Stimulated activated CD4-positive, alpha-beta T cell treated with anti-CD3 and anti-CD28 coated beads, Interleukin-4, amount 100 ng/mL, for 24 hours (primary cell): Measurements from ENCODE around the gene ASB3.
A peak's percentile ranks its signal among the peaks of the same experiment; 100 is the strongest.
"Not testable (repeated sequence)": the region's sequence is repeated elsewhere in the genome, so short reads cannot be mapped to it uniquely, and the experiment has no call there.

Experiments
- DNase-seq: peaks from one replicate; pipeline ENCODE4 v3.0.0-alpha.2; 2020

ASB3 gene

DNA sequence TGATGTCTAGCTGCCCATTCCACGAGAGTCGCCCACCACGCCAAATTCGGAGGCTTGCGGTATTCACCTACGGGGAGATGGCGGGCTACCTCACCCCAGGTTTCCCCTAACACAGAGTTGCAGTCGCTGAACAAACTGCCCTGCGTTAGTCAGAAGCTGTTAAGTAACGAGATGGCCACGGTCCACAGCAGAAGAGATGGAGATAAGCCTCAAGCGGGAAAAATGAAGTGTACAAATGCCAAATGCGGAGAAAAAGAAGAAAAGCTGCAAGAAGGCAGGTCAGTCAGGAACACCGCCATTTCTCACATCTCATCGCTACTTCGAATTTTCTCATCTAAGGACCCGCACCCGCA, 425 bp downstream of the ASB3 start:
- peak; percentile 36 for DNase-seq

DNA sequence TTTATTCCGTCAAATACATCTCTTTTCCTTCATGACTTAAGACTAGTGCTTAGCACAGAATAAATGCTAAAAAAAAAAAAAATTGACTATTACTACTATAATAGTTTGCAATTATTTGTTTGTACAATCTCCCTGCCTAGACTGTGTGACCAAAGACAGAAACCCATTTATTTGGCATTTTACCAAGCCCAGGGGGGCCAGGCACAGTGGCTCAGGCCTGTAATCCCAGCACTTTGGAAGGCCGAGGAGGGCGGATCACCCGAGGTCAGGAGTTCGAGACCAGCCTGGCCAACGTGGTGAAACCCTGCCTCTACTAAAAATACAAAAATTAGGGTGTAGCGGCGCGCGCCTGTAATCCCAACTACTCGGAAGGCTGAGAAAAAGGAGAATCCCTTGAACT, 1.4 kb downstream of the ASB3 start:
- no peak for DNase-seq

DNA sequence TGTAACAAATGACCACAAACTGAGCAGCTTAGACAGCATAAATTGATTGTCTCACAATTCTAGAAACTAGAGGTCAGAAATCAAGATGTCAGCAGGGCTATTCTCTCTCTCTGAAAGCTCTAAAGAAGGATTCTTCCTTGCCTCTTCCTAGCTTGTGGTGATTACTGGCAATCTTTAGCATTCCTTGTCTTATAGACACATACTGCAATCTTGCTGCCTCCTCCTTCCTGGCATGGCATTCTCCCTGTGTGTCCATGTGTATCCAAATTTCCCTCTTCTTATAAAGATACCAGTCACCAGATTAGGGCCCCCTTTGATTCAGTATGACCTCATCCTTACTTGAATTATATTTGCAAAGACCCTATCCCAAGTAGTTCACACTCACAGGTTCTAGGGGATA, 2.3 kb downstream of the ASB3 start:
- DNase-seq, result no peak

DNA sequence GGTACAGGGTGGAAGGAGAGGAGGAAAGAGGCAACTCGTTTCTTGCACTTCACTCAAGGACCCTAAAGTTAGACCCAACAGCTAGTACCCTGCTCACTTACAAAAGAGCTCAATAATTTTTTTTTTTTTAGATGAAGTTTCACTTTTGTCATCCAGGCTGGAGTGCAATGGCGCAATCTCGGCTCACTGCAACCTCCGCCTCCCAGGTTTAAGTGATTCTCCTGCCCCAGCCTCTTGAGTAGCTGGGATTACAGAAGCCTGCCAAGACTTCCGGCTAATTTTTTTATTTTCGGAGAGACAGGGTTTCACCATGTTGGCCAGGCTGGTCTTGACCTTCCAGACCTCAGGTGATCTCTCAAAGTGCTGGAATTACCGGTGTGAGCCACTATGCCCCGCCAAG, 4.1 kb downstream of the ASB3 start:
- no peak for DNase-seq

DNA sequence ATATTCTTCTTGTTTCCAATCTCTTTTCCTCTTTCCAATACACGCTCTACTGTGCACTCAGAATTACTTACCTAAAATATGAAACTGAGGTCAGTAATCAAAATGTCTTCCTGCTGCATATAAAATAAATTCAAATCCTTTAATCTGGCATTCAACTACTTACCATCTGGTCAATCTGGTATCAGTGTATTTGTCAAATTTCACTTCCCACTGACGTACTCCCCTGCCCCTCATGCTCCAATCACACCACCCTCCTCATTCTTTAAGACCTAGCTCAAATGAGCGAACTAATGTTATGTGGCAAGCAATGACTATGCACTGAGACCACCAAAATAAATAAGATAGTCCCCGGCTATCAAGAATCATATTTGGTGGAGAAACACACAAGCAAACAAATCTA, 6.7 kb downstream of the ASB3 start:
- no peak for DNase-seq

DNA sequence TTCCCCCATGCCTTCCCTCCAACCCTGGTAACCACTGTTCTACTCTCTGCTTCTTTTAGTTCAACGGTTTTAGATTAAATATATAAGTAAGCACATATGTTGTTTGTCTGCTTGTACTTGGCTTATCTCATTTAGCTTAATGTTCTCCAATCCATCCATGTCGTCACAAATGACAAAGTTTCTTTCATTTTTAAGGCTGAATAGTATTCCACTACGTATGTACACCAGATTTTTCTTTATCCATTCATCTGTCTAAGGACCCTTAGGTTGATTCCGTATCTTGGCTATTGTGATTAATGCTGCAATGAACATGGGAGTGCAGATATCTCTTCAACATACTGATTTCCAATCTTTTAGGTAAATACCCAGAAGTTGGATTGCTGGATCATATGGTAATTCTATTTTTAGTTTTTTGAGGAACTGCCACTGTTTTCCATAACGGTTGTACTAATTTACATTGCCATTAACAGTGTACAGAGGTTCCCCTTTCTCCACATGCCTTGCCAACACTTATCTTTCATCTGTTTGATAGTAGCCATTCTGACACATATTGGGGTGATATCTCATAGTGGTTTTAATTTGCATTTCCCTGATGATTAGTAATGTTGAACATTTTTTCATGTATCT, 8.1 kb downstream of the ASB3 start:
- no peak for DNase-seq

DNA sequence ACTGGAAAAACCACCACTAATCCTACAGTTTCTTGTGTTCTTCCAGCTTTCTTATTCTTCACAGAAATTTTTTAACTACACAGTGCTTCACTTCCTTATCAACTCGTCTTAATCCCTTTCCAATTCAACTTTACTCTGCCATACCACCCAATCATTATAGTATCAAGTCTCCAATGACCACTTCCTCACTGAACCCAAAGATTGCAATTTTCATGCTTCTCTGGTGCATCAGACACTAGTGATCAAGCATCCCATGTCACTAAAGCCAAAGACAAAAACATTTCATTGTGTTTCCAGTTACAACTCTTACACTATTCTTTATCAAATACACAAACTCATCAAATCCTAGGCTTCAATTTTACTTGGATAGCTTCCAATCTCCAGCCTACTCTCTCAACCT, 9.6 kb downstream of the ASB3 start:
- no peak for DNase-seq

DNA sequence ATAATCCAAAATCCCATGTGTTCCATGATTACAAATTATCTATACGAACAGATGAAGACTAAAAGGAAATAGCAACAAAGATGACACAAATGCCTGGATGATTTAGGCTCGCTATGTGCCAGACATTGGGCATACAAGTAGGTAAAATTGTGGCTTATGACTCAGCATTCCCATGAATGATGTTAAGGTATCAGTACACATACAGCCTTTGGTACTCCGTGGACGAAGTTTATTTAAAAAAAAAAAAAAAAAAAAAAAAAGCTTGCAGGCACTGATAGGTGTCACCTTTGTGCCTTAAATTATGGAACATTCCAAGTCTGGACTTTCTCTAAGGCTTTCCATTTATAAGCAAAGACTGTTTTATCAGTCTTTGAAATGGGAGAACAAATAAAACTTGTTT, 16.5 kb downstream of the ASB3 start:
- DNase-seq, result no peak

DNA sequence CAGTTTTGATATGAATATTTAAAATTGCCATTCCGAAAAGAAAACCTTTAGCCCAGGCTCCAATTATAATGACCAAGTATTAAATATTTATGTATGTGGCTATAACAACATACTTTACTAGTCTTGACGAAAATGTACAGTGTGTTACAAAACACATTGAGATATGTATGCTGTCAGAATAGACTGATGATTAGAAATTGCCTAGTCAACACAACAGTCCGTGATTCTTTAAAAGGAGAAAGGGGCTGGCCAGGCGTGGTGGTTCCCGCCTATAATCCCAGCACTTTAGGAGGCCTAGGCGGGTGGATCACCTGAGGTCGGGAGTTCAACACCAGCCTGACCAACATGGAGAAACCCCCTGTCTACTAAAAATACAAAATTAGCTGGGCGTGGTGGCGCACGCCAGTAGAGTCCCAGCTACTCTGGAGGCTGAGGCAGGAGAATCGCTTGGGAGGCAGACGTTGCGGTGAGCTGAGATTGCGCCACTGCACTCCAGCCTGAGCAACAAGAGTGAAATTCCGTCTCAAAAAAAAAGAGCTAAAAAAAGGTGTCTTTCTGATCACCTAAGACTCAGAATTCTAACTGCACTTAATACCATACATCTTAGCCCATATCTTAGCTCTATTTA, 17.3 kb downstream of the ASB3 start:
- no peak for DNase-seq

DNA sequence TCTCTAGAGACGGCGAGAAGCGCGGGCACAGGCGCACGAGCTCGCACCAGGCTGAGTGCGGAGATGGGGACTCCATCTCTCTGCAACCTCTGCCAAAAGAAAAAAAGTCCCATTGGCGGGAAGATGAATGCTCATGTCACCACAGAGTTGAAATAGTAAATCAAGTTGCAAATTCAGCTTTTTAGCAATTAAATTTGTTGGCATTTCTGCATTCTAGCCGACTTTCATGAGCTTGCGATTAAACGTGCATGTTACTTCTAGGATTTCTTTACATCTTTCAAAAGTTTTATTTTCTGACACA, 18.6 kb downstream of the ASB3 start:
- DNase-seq, result no peak

DNA sequence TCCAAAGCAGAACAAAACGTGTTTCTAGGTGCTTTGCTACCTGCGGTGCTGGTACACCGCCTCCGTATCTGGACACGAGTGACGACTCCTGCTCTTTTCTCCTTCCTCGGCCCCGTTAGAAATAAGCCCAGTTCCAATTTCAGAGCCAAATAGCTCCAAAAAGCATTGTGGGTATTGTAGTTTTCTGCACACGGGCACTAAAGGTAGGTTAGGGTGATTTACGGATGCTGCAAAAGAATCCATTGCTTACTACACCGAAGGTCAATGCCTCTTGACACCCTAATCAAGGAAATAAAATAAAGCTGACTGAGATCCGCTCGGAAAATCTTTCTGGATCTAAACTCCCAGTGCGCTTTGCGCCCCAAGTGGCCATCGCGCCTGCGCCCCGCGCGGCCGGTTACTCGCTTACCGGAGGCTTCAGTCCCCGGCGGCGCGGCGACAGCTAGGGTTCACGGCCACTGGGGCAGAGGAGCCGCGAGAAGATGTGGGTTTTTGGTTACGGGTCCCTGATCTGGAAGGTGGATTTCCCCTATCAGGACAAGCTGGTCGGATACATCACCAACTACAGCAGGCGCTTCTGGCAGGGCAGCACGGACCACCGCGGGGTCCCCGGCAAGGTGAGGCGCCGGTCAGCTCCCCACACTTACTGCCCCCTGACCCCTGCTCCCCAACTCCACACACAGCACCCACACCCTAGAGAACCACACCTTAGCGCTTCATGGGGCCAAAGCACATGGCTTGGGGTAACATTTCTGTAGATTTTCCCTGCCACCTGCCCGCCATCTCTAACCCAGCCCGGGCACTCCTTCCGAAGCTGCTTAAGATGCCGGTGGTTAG, 19.1 kb downstream of the ASB3 start, which contains the start of gene CHAC2:
CHAC2 (plus strand) TSS at position 400 of the 837 bp plus-strand sequence; CDS start at position 483, 83 bp downstream.
- peak; percentile 90 for DNase-seq

DNA sequence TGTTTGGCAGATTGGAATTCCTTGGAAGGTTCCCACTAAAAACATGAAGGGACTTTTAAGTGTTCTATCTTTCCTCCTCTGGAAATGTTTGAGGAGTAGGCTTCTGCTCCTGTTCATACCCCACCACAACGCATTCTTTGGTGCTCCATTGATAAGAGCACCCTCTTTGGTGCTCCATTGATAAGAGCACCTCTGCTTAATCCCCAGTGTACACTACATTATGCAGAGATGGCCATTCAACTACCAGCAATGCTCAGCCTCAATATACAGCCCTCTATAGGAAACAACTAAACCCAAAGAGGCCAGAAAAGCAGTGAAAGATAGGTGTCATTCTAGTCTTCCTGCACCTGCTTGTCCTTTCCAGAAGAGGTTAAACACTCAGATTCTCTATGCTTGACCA, 21.0 kb downstream of the ASB3 start:
- no peak for DNase-seq

DNA sequence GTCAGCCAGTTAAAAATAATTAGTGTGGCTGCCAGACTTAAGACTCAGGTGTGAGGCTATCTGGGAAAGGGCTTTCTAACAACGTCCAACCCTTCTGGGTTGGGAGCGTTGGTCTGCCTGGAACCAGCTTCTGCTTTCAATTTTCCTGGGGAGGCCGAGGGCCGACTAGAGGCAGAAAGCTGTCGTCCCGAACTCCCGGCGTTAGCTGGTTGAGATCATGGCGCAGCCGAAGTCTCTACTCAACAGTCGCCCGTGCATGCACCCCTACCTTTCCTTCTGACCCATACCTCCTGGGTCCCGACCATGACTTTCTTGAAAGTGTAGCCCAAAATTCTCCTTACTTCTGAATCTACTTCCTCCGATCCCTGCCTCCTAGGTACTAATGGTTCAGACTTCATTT, 29.5 kb downstream of the ASB3 start:
- not testable (repeated sequence) for DNase-seq

DNA sequence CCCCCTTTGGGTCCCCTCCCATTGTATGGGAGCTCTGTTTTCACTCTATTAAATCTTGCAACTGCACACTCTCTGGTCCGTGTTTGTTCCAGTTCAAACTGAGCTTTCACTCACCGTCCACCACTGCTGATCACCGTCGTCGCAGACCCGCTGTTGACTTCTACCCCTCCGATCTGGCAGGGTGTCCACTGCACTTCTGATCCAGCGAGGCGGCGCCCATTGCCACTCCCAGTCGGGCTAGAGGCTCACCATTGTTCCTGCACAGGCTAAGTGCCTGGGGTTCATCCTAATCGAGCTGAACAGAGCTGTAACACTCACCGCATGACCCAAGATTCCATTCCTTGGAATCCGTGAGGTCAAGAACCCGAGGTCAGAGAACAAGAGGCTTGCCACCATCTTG, 30.1 kb downstream of the ASB3 start:
- no peak for DNase-seq

DNA sequence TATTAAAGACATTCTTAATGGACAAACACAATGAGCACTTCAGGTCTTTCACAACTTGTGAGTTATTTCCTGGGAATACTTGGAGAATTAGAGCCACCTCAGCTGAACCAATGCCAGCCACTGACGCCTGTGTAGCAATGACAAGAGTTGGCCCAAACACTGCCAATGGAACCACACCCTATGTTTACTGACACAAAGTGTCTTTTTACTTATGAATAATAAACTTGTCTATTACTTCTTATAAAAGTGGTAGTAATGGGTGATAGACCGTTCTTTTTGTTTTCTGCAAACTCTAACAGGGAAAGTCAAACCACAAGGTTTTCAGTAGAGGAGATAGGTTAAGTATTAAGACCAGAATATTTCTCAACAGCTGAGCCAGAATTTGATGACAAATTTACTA, 31.6 kb downstream of the ASB3 start:
- DNase-seq, result no peak

DNA sequence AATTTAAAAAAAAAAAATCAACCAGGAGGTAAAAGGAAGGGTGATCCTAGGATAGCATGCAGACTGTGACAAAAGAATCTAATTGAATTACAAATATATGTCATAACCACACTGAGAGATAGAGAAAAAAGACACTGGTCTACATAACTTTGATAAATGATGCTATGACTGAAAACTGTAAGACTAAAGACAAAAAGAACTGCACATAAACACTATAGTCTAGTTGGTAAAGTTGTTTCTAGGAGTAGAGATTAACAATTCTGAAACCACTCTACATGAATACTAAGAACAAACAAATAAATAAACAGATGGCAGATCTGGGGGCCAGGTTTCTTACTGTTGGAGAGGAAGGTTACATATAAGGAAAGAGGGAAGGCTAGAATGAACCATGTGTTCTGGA, 33.7 kb downstream of the ASB3 start:
- no peak for DNase-seq

DNA sequence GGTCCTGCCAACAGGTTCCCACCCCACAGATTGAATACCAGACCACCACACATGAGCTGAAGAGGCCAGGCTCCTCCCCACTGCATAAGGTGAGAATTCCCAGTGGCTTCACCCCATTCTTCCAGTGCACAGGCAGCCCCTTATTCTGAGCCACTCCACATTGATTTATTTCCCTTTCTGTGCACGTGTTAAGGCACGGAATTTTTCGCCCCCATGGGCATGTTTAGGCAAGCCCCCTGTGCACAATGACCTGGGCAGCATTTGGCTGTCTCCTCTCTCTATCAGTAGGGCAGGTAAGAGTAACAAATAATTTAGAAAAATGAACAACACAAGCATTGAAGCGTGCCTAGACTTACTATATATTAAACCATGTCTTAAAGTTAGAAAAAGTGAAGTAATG, 34.4 kb downstream of the ASB3 start:
- no peak for DNase-seq

DNA sequence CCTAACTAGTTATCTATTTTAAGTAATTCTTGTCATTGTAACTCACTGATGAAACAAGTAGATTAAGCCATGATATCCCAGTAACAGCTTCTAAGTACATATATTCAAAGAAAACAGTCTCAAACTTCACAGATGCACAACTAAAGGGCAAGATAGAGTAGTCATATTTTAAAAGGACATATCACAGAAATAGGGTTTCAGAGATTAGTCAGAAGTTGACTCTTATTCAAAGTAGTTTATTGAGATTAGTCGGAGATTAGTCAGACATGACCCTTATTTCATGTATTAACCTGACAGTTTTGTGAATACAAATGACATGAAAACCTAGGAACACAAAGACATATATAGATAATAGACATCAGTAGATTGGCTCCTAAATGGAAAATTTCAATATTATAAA, 35.0 kb downstream of the ASB3 start:
- DNase-seq, result no peak

DNA sequence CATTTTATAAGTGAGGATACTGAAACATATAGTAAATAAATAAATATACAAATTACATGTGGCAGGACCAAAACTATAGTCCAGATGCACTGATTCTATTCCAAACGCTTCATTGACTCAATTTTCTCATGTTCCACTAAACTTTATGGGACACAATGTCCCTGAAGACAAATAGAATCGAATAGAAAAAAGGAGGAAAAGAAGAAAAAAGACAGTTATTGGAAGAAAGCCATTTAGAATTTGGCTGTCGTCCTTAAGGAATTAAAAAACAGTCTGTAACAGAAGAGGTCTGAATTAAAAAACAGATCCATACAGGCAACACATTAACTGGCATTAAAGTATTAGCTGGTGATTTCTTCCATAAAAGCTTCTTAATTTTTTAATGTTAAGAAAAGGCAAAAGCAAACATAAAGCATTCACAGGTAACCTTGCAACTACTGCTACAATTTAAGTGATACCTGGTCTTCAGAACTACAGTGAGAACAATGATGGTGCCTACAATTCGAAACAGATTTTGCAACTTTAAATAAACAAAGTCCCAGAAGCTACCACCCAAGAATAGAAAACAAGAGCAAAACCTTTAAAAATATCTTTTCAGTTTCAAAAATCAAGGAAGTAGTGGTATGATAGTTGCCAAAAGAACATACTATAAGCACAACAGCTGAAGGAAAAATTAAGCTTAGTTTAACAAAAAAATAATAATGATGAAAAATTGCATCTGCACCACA, 36.5 kb downstream of the ASB3 start:
- no peak for DNase-seq

DNA sequence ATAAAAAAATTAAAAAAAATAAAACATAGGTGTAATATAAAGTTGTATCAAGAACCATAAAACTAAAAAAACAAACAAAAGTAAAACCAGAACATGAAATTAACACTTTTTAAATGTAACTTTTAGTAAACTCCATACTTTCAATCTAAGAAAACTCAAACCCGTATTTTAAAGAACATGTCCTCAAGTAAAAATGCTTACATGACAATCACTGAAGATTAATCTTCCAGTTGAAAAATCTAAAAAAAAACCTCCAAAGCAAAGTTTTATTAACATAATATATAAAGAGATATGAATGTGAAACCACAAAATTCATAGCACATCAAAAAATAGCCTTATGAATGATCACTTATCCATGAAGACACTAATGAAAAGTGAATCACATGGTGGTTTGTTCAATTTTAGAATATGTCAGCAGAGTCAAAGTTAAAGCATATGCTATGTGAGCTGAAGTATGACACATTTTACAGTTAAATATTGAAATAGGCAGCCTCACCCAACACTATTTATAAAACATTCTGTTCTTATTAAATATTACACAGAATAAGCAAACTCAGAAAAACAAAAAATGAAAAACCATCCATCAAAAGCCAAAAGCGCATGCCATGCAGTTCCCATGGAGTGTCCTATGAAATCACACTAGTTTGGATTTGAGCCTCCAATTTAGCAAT, 42.2 kb downstream of the ASB3 start:
- DNase-seq, result no peak

DNA sequence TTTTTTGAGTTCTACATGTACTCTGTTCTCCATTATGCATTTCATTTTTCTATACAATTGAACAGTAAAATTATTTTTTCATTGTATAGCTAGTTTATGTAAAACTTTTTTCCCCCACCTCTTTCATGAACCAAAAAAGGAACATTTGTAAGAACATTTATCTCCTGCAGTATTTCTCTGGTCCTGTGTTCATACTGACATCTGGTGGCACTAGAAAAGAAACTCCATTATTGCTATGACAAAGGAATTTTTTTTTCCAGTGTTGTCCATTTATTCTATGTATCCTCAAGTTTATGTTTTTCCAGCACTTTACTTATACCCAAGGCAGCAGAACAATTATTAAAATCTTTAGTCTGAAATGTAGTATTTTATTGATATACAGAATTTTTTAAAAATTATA, 46.6 kb downstream of the ASB3 start:
- no peak for DNase-seq

DNA sequence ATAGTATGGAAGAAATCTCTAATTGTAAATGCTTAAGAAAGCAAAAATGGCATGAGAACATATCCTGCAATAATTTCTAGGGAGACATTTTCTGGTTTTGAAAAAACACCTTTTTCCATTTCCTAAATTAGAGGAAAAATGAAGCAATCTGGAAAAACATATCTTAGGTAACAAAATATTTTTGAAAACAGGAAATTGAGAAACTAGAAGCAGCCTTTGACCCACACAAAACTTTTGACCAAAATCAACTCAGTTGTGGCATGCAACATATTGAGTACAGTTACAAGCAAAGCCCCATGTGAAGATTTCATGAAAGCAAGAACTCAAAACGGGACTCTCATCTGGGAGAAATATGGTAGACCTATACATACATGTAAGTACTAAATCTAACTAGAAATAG, 47.7 kb downstream of the ASB3 start:
- no peak for DNase-seq

DNA sequence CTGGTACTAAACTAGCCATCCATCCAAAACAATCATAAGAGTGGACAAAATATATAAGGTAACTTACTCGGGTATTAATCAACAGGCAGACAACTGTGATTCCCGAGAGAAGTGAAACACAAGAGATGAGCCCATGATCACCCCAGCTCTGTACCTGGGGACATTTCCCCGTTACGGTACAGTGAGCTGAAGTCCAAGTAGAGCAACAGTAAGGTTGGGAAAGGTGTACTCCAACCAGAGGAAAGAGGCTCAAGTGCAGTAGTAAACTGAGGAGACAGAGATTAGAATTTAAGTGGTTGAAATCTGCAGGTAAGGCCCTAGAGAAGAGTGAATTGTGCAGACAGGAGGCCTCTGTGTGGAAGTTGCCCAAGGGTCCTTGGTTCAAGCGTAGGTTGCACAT, 49.7 kb downstream of the ASB3 start:
- no peak for DNase-seq
